Cardiac muscle cell (in vitro differentiated cells and primary cell): ENCODE results near the gene IMMP2L. TPM values are rescaled to one million over a fixed set of nuclear protein-coding genes. Genes with fewer than 3 reads are reported as not detected.

Experiments used
- DNase-seq, 2 donors: peaks; one replicate each; pipeline versions ENCODE4 v3.0.0 to v3.0.0-alpha.2; 2010 to 2017; ENCODE audit warnings: low read depth in 1 of 2, low spot score in 1 of 2
- H3K27ac ChIP-seq: fragments of 200-600 bp; sonication (generic); 2 replicates; pipeline ENCODE4 v1.5.1; 2016
- H3K27me3 ChIP-seq: fragments of 200-600 bp; sonication (generic); 2 replicates; pipeline ENCODE4 v1.6.0; 2016; ENCODE audit warnings: control low read depth
- H3K36me3 ChIP-seq: fragments of 200-600 bp; sonication (generic); 2 replicates; pipeline ENCODE4 v1.5.1; 2016; ENCODE audit warnings: control low read depth
- H3K4me1 ChIP-seq: fragments of 200-600 bp; sonication (generic); 2 replicates; pipeline ENCODE4 v1.8.1; 2017; ENCODE audit warnings: low read depth, mild to moderate bottlenecking, mixed run types
- H3K4me3 ChIP-seq: fragments of 200-600 bp; sonication (generic); 2 replicates; pipeline ENCODE4 v1.5.1; 2016; ENCODE audit warnings: mild to moderate bottlenecking
- H3K9me3 ChIP-seq: fragments of 200-600 bp; sonication (generic); 2 replicates; pipeline ENCODE4 v1.5.1; 2017; ENCODE audit warnings: low read depth, mild to moderate bottlenecking, control low read depth
- polyA plus RNA-seq: library from polyadenylated mRNA; unstranded; fragments of >200 nt; fragmentation: Nextera tagmentation; extraction: Ambion mirVana; gene quantifications from 2 replicates; pipeline ENCODE4 v1.2.1, GENCODE V29; 2016
- total RNA-seq: library from RNA; depleted of rRNA; stranded (reverse); fragments of >200 nt; gene quantifications from 2 replicates; pipeline ENCODE4 v1.2.3, GENCODE V29; 2016
- TF ChIP-seq, protein P1 (sequence below): IDR thresholded peaks from 2 replicates; pipeline ENCODE4 v1.5.1; 2012; ENCODE audit warnings: low read depth, mild to moderate bottlenecking, low read length

Gene IMMP2L
- total and polyA plus RNA-seq, 2 experiments from 2014 or later, result 6.0 to 11.9 TPM

- no peaks in the 10 kb centered on the region for H3K9me3 ChIP-seq
These were observed 788.2 kb downstream of the IMMP2L start for GRCh38 chr7:110774071-110774470.

GRCh38 chr7:110772615-110773014 is 789.7 kb downstream of the IMMP2L start:
- Histone ChIP-seq H3K27me3 (no peaks in the 10 kb centered on the region), H3K27ac (no peak overlapping the region), H3K4me3 (no peak overlapping the region), H3K9me3 (no peaks in the 10 kb centered on the region), H3K4me1 (no peaks in the 10 kb centered on the region), H3K36me3 (no peaks in the 10 kb centered on the region)
- TF ChIP-seq, protein P1, sequence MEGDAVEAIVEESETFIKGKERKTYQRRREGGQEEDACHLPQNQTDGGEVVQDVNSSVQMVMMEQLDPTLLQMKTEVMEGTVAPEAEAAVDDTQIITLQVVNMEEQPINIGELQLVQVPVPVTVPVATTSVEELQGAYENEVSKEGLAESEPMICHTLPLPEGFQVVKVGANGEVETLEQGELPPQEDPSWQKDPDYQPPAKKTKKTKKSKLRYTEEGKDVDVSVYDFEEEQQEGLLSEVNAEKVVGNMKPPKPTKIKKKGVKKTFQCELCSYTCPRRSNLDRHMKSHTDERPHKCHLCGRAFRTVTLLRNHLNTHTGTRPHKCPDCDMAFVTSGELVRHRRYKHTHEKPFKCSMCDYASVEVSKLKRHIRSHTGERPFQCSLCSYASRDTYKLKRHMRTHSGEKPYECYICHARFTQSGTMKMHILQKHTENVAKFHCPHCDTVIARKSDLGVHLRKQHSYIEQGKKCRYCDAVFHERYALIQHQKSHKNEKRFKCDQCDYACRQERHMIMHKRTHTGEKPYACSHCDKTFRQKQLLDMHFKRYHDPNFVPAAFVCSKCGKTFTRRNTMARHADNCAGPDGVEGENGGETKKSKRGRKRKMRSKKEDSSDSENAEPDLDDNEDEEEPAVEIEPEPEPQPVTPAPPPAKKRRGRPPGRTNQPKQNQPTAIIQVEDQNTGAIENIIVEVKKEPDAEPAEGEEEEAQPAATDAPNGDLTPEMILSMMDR, result no peak
- DNase-seq, result no peak

More at GRCh38 chr7:110774071-110774470, 788.2 kb downstream of the IMMP2L start:
- no peak for DNase-seq
- Histone ChIP-seq H3K27ac (no peak overlapping the region), H3K36me3 (no peaks in the 10 kb centered on the region), H3K4me3 (no peak overlapping the region), H3K27me3 (no peaks in the 10 kb centered on the region), H3K4me1 (no peaks in the 10 kb centered on the region)
- TF ChIP-seq, protein P1, result no peak

DNA sequence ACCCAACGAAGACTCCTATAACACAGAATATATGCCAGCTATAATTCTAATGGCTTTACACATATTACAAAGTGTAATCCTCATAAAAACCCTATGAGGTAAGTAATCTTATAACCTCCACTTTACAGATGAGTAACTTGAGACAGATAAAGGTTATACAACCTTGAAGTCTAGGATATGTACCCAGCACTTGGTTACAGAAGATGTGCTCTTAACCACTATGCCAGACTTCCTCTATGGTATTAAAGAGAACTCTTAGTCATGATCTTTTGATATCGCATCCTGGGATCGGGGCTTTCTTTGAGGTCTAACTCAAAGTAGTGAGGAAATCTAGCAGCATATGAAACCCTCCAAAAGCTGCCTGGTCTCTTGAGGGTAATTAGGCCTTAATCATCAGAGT is 790.6 kb downstream of the IMMP2L start:
- no peaks in the 10 kb centered on the region for H3K27me3 ChIP-seq
- no peak overlapping the region for H3K27ac ChIP-seq
- H3K36me3 ChIP-seq, result no peaks in the 10 kb centered on the region
- no peak overlapping the region for H3K4me3 ChIP-seq
- no peaks in the 10 kb centered on the region for H3K9me3 ChIP-seq
- no peak for DNase-seq
- no peaks in the 10 kb centered on the region for H3K4me1 ChIP-seq
- TF ChIP-seq, protein P1, result no peak

GRCh38 chr7:110767550-110768110 is 794.7 kb downstream of the IMMP2L start:
- H3K9me3 ChIP-seq, result no peaks in the 10 kb centered on the region
- no peak overlapping the region for H3K4me3 ChIP-seq
- TF ChIP-seq, protein P1, result no peak
- no peak overlapping the region for H3K27ac ChIP-seq
- no peak for DNase-seq
- H3K36me3 ChIP-seq, result no peaks in the 10 kb centered on the region
- H3K27me3 ChIP-seq, result no peaks in the 10 kb centered on the region
- no peaks in the 10 kb centered on the region for H3K4me1 ChIP-seq

DNA sequence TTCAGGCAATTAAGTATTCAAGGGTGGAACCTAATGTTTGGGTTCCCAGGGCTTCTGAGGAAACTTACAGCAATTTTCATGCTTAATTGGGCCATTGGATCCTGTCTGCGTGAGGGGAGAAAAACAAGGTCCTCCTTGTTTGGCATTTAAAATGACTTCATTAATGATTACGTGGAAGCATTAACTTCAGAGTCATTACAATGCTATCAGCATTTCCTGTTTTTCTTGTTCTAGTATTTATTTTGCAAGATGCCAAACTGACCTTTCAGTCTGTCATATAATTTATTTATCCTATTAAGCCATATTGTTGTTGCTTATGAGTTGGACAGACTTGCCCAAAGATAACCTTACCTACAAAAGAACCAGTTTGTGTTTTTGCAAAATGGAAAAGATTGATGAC is 795.4 kb downstream of the IMMP2L start:
- DNase-seq, result no peak
- Histone ChIP-seq H3K9me3 (no peaks in the 10 kb centered on the region), H3K27me3 (no peaks in the 10 kb centered on the region), H3K4me1 (peaks cover 6% of the 10 kb centered on the region), H3K27ac (no peak overlapping the region), H3K36me3 (no peaks in the 10 kb centered on the region), H3K4me3 (no peak overlapping the region)
- TF ChIP-seq, protein P1, result no peak
